A549 (cell line): ENCODE results near the gene CREB3L1. TPM values are rescaled to one million over a fixed set of nuclear protein-coding genes. Genes with fewer than 3 reads are reported as not detected.
A peak's percentile ranks its signal among the peaks of the same experiment; 100 is the strongest.

ENCODE experiments used
- ATAC-seq, 2 experiments: fragments of 200-7000 bp in 1 of 2; fragments of >200 bp in 1 of 2; cut with Nextera tagmentation in 1 of 2; cut with Tn5 transposase in 1 of 2; 3 replicates each; pipeline versions ENCODE4 v1.8.0 to v1.9.1; 2018 to 2020; ENCODE audit warnings: mild to moderate bottlenecking in 1 of 2, moderate library complexity in 1 of 2
- CTCF ChIA-PET: fragments of 300-600 bp; sonication (Branson Sonifier 250); formaldehyde crosslinking; extraction: SDS; loops from one replicate; lab custom pipeline; 2021; ENCODE audit warnings: antibody characterized with exemption, inconsistent platforms; lab: Yijun Ruan, JAX
- POLR2A ChIA-PET: fragments of 350-600 bp; formaldehyde crosslinking; extraction: SDS; loops from one replicate; lab custom pipeline; 2021; ENCODE audit warnings: antibody characterized with exemption, inconsistent platforms; lab: Yijun Ruan, JAX
- DNase-seq, 2 experiments: peaks; one replicate each; pipeline versions ENCODE4 v3.0.0 to v3.0.0-alpha.2; 2011 to 2016; ENCODE audit warnings: low read depth in 1 of 2, low spot score in 1 of 2
- FAIRE-seq: peaks from 2 replicates; lab custom pipeline; 2011; peaks lifted over from hg19 to GRCh38; lab: Jason Lieb, UNC
- H3K27ac ChIP-seq, 2 experiments: fragments of >200 bp; sonication (Bioruptor Twin); formaldehyde crosslinking; 3 replicates each; pipeline ENCODE4 v1.5.1; 2016 to 2017
- H3K4me1 ChIP-seq: fragments of >200 bp; sonication (Bioruptor Twin); formaldehyde crosslinking; 3 replicates; pipeline ENCODE4 v1.6.1; 2016
- H3K4me2 ChIP-seq: fragments of >200 bp; sonication (Bioruptor Twin); formaldehyde crosslinking; 3 replicates; pipeline ENCODE4 v1.6.1; 2016
- H3K4me3 ChIP-seq: fragments of >200 bp; sonication (Bioruptor Twin); formaldehyde crosslinking; 3 replicates; pipeline ENCODE4 v1.5.1; 2016
- H3K9me3 ChIP-seq: fragments of >200 bp; sonication (Bioruptor Twin); formaldehyde crosslinking; 3 replicates; pipeline ENCODE4 v1.6.1; 2016
- CEBPB ChIP-seq, 2 experiments: fragments of >200 bp in 1 of 2; sonication (Bioruptor Twin) in 1 of 2; formaldehyde crosslinking in 1 of 2; IDR thresholded peaks; 2 replicates each; pipeline ENCODE4 v1.6.1; 2012 to 2016
- CTCF ChIP-seq: fragments of >200 bp; sonication (Bioruptor Twin); formaldehyde crosslinking; IDR thresholded peaks from 3 replicates; pipeline ENCODE4 v1.5.1; 2016
- ELK1 ChIP-seq: fragments of 150-350 bp; IDR thresholded peaks from 2 replicates; pipeline ENCODE4 v1.6.1; 2014; ENCODE audit warnings: low read depth, mild to moderate bottlenecking, low read length
- HDAC2 ChIP-seq: fragments of 200-600 bp; sonication (generic); IDR thresholded peaks from 2 replicates; pipeline ENCODE4 v1.6.1; 2016
- HMGXB4 ChIP-seq: fragments of 250-450 bp; sonication (Bioruptor Pico); IDR thresholded peaks from 2 replicates; pipeline ENCODE4 v1.5.0; 2021; ENCODE audit warnings: mild to moderate bottlenecking, moderate library complexity, borderline replicate concordance
- HOXA7 ChIP-seq: fragments of 250-450 bp; sonication (Bioruptor Pico); IDR thresholded peaks from 2 replicates; pipeline ENCODE4 v1.5.0; 2020; ENCODE audit warnings: mild to moderate bottlenecking, moderate library complexity
- HOXB13 ChIP-seq: fragments of 250-450 bp; sonication (Bioruptor Pico); IDR thresholded peaks from 2 replicates; pipeline ENCODE4 v1.5.0; 2020; ENCODE audit warnings: low read depth, mild to moderate bottlenecking, moderate library complexity
- KDM5A ChIP-seq: fragments of 200-600 bp; sonication (generic); IDR thresholded peaks from 2 replicates; pipeline ENCODE4 v1.6.1; 2016; ENCODE audit warnings: antibody characterized with exemption, mild to moderate bottlenecking
- PBX3 ChIP-seq: IDR thresholded peaks from 2 replicates; pipeline ENCODE4 v1.6.1; 2012
- PHF8 ChIP-seq: fragments of 200-600 bp; sonication (generic); IDR thresholded peaks from 2 replicates; pipeline ENCODE4 v1.6.1; 2016; ENCODE audit warnings: low read depth, mild to moderate bottlenecking, antibody characterized with exemption, moderate library complexity, borderline replicate concordance
- RAD21 ChIP-seq, 2 experiments: fragments of >200 bp in 1 of 2; sonication (Bioruptor Twin) in 1 of 2; formaldehyde crosslinking in 1 of 2; IDR thresholded peaks in 1 of 2; conservative IDR thresholded peaks in 1 of 2; 2 replicates in 1 of 2; 3 replicates in 1 of 2; pipeline ENCODE4 v1.6.1; 2012 to 2018; ENCODE audit warnings: inconsistent platforms in 1 of 2
- SMC3 ChIP-seq: fragments of >200 bp; sonication (Bioruptor Twin); formaldehyde crosslinking; IDR thresholded peaks from 3 replicates; pipeline ENCODE4 v1.6.1; 2018; ENCODE audit warnings: inconsistent platforms
- TFCP2L1 ChIP-seq: fragments of 250-450 bp; sonication (Bioruptor Pico); IDR thresholded peaks from 2 replicates; pipeline ENCODE4 v1.5.0; 2021; ENCODE audit warnings: mild to moderate bottlenecking
- TP53 ChIP-seq: fragments of 250-450 bp; sonication (Bioruptor Pico); IDR thresholded peaks from 2 replicates; pipeline ENCODE4 v1.5.0; 2021; ENCODE audit warnings: mild to moderate bottlenecking, moderate library complexity
- ZC3H11A ChIP-seq: fragments of 450-650 bp; IDR thresholded peaks from 2 replicates; pipeline ENCODE4 v1.6.1; 2014; ENCODE audit warnings: antibody characterized with exemption, mild to moderate bottlenecking
- ZFP36 ChIP-seq: fragments of 450-650 bp; IDR thresholded peaks from 2 replicates; pipeline ENCODE4 v1.6.1; 2014; ENCODE audit warnings: borderline replicate concordance; ENCODE audit not compliant: partially characterized antibody
- ZSCAN20 ChIP-seq: fragments of 250-450 bp; sonication (Bioruptor Pico); IDR thresholded peaks from 2 replicates; pipeline ENCODE4 v1.8.0; 2022; ENCODE audit warnings: mild to moderate bottlenecking, moderate library complexity
- WGBS: methylation state at CpG from one replicate; pipeline ENCODE4 v1.1.6; 2017; ENCODE audit errors: missing lambda C conversion rate; 5-methylcytosine and 5-hydroxymethylcytosine counted together
- polyA plus RNA-seq, 4 experiments: library from polyadenylated mRNA; depleted of rRNA in 3 of 4; stranded (reverse); fragments of >200 nt; fragmentation: RNase III in 1 of 4; extraction: RNeasy Plus Mini Kit Qiagen cat#74134 plus additional on column Dnase treatment in 1 of 4; gene quantifications; 2 replicates in 3 of 4; 3 replicates in 1 of 4; pipeline ENCODE4 v1.2.3, GENCODE V29; 2011 to 2017

CREB3L1 gene
- polyA plus RNA-seq, 2 of the 4 experiments (the other 2 are of a cell fraction) = 0.61 to 2.3 TPM

GRCh38 chr11:46367916-46368267 lies 90.4 kb downstream of the CREB3L1 start (continued):
- TF ChIP-seq ZFP36 = no peak
- no peak for TF ChIP-seq PBX3
- 0 out of 5 replicates have a peak, but pooled peaks of 1 of the 2 experiments have one; percentile 3 for TF ChIP-seq RAD21 (conservative IDR thresholded peaks at IDR 0.05 in 1 of 2, IDR thresholded peaks at IDR 0.05 in 1 of 2)
- no peak for TF ChIP-seq HDAC2

- Histone ChIP-seq H3K27ac (peak overlapping the region in 1 of 2 experiments; percentile 58; a peak in 2 of 6 replicates), H3K4me2 (no peak overlapping the region), H3K4me1 (no peaks in the 10 kb centered on the region; the same call in 2 of the 3 replicates), H3K9me3 (no peaks in the 10 kb centered on the region), H3K4me3 (no peak overlapping the region)
- DNase-seq (peak; percentile 75 to 79), FAIRE-seq (no peak), ATAC-seq (peak; percentile 80 to 89)
- TF ChIP-seq PBX3 = no peak
- peak in 1 of 2 experiments; percentile 37; a peak in 2 of 5 replicates for TF ChIP-seq RAD21 (conservative IDR thresholded peaks at IDR 0.05 in 1 of 2, IDR thresholded peaks at IDR 0.05 in 1 of 2)
- no peak for TF ChIP-seq HOXB13
- no peak for TF ChIP-seq ZC3H11A
- no peak for TF ChIP-seq ZSCAN20 (CRISPR knock-in tag)
- TF ChIP-seq CEBPB (IDR thresholded peaks at IDR 0.05) = no peak
- peak; percentile 63 for TF ChIP-seq CTCF
- no peak for TF ChIP-seq HOXA7
- TF ChIP-seq KDM5A = no peak
- no peak for TF ChIP-seq TFCP2L1 (CRISPR knock-in tag)
- no peak for TF ChIP-seq HMGXB4 (CRISPR knock-in tag)
- peak; percentile 60; the same call in 1 of the 2 replicates for TF ChIP-seq TP53 (CRISPR knock-in tag)
- no peak for TF ChIP-seq ELK1
- TF ChIP-seq PHF8 = no peak
- peak; percentile 42; the same call in 1 of the 3 replicates for TF ChIP-seq SMC3
- no peak for TF ChIP-seq HDAC2
- 57% methylated on average over 15 of the region's 25 CpGs for WGBS
- ChIA-PET CTCF (interaction anchor here (0.7 to 19.6 kb wide), 12 partner anchors 9 to 266 kb away, joined by 3 to 325 read pairs (median 6); partner anchors contain the start of genes CHRM4 and DGKZ), POLR2A (no interaction called here)
These were observed 92.1 kb downstream of the CREB3L1 start for GRCh38 chr11:46369458-46370152.
